NCI-H82 treated with DMSO at 0.1 percent for 48 hours (cell line): ENCODE data around the gene SNX22.

Source experiments
- DNase-seq: peaks from one replicate; lab custom pipeline; 2025; ENCODE audit not compliant: unreplicated experiment; lab: John Stamatoyannopoulos, UW

Gene SNX22

DNA sequence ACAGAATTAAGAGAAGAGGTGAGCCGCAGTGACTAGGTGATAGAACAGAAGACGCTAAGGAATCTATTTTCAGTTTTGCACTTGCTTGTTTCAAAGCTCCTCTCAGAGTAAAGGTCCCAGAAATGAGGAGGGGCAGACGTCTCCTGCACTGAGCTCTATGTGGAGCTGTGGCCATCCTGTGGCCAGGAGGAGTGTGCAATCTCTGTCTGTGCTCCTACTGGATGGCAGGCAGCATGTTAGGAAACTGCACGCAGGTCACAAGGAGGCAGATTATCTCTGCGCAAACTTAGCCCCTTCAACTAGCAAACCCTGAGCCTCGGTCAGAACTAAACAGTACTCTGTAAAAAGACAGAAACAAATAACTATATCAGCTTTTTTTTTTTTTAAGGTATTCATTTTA, 42.4 kb downstream of the SNX22 start:
- DNase-seq: peak; percentile 34

DNA sequence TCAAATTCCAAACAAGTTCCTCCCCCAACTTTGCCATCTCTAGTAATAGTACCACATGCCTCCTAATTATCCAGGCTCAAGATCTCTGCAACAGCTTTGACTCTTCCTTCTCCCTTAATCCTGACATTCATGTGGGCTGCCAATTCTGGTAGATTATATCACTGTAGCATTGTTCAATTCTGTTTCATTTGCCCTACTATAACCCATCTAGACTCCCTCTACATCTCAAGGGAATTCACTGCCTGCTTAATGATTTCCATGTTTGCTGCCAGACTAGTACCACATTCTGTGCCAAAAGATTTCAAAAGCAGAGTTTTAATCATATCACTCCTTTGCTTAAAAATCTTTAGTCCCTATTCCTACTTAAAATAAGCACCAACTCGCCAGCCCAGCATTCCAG, 45.9 kb downstream of the SNX22 start:
- peak; percentile 43 for DNase-seq

DNA sequence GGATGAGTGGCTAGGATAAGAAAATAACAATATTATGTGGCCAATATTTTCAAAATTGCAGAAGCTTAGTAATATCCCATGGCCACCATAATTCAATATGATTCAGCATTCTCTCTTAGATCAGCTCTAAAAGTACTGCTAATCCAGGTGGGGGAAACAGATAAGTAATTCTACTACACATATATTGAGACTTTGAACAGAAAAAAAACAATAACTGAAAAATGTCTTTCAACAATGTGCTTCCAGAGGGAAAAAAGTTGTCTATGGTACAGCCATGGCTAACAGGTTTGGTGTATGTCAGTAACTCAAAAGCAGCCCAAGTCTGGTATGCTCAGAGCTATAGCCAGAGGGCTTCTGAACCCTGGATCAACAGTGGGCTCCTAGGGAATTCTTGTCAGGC, 53.7 kb downstream of the SNX22 start:
- DNase-seq: no peak
